WTC11 (cell line): Measurements from ENCODE around the gene VSNL1. TPM values are rescaled to one million over a fixed set of nuclear protein-coding genes. Genes with fewer than 3 reads are reported as not detected.

ENCODE experiments used
- ATAC-seq: fragments of 200-7000 bp; cut with Tn5 transposase; 2 replicates; pipeline ENCODE4 v1.10.0; 2021; ENCODE audit warnings: mild to moderate bottlenecking, moderate library complexity
- CTCF ChIA-PET: fragments of 300-600 bp; sonication (Branson Sonifier 250); formaldehyde crosslinking; loops from one replicate; lab custom pipeline; 2021; ENCODE audit warnings: antibody characterized with exemption; lab: Charles Lee
- POLR2A ChIA-PET: fragments of 350-600 bp; sonication (Branson Sonifier 250); formaldehyde crosslinking; loops from one replicate; lab custom pipeline; 2021; ENCODE audit warnings: antibody characterized with exemption; lab: Charles Lee
- DNase-seq: peaks from one replicate; pipeline ENCODE4 v3.0.0; 2021; ENCODE audit warnings: low spot score
- H3K27ac Mint-ChIP-seq: 2 replicates; pipeline ENCODE4 v1.8.0; 2021; ENCODE audit warnings: mixed read lengths
- H3K27me3 Mint-ChIP-seq: 2 replicates; pipeline ENCODE4 v1.8.0; 2021; ENCODE audit warnings: low read depth, mild to moderate bottlenecking, moderate library complexity, mixed read lengths
- H3K36me3 Mint-ChIP-seq: 2 replicates; pipeline ENCODE4 v1.8.0; 2021; ENCODE audit warnings: mixed read lengths
- H3K4me1 Mint-ChIP-seq: 2 replicates; pipeline ENCODE4 v1.8.0; 2022; ENCODE audit warnings: mixed read lengths
- H3K4me3 Mint-ChIP-seq: 2 replicates; pipeline ENCODE4 v1.8.0; 2021; ENCODE audit warnings: mild to moderate bottlenecking, moderate library complexity, mixed read lengths
- H3K9me3 Mint-ChIP-seq: 2 replicates; pipeline ENCODE4 v1.8.0; 2021; ENCODE audit warnings: mixed read lengths
- ARID4B ChIP-seq: sonication (generic); formaldehyde crosslinking; IDR thresholded peaks from 2 replicates; pipeline ENCODE4 v1.8.0; 2023; ENCODE audit warnings: missing genetic modification reagents, mild to moderate bottlenecking, borderline replicate concordance
- ATF6 ChIP-seq: sonication (generic); formaldehyde crosslinking; IDR thresholded peaks from 2 replicates; pipeline ENCODE4 v1.8.1; 2023; ENCODE audit warnings: mild to moderate bottlenecking, missing genetic modification reagents
- CBFB ChIP-seq: sonication (generic); formaldehyde crosslinking; IDR thresholded peaks from 2 replicates; pipeline ENCODE4 v1.8.1; 2022; ENCODE audit warnings: mild to moderate bottlenecking, low read depth, missing genetic modification reagents
- CREB1 ChIP-seq: sonication (generic); formaldehyde crosslinking; IDR thresholded peaks from 2 replicates; pipeline ENCODE4 v1.8.0; 2023; ENCODE audit warnings: mild to moderate bottlenecking, missing genetic modification reagents
- CREM ChIP-seq: sonication (generic); formaldehyde crosslinking; IDR thresholded peaks from 2 replicates; pipeline ENCODE4 v1.8.1; 2022; ENCODE audit warnings: mild to moderate bottlenecking, missing genetic modification reagents, moderate library complexity
- EMX1 ChIP-seq: fragments of 250-450 bp; sonication (Bioruptor Pico); IDR thresholded peaks from 2 replicates; pipeline ENCODE4 v1.8.0; 2021; ENCODE audit warnings: mild to moderate bottlenecking
- FOXK1 ChIP-seq: sonication (generic); formaldehyde crosslinking; IDR thresholded peaks from 2 replicates; pipeline ENCODE4 v1.8.0; 2022; ENCODE audit warnings: mild to moderate bottlenecking, moderate library complexity, missing genetic modification reagents
- FOXP1 ChIP-seq: sonication (generic); formaldehyde crosslinking; IDR thresholded peaks from 2 replicates; pipeline ENCODE4 v1.8.0; 2022; ENCODE audit warnings: missing genetic modification reagents, mild to moderate bottlenecking, moderate library complexity, borderline replicate concordance
- IRF1 ChIP-seq: sonication (generic); formaldehyde crosslinking; IDR thresholded peaks from 2 replicates; pipeline ENCODE4 v1.8.0; 2023; ENCODE audit warnings: missing genetic modification reagents
- KAT7 ChIP-seq: sonication (generic); formaldehyde crosslinking; IDR thresholded peaks from 2 replicates; pipeline ENCODE4 v1.8.1; 2023; ENCODE audit warnings: missing genetic modification reagents, mild to moderate bottlenecking, borderline replicate concordance
- PREB ChIP-seq: sonication (generic); formaldehyde crosslinking; IDR thresholded peaks from 2 replicates; pipeline ENCODE4 v1.8.1; 2022; ENCODE audit warnings: mild to moderate bottlenecking, missing genetic modification reagents, moderate library complexity, borderline replicate concordance
- TEAD4 ChIP-seq: sonication (generic); formaldehyde crosslinking; IDR thresholded peaks from 2 replicates; pipeline ENCODE4 v1.8.0; 2022; ENCODE audit warnings: mild to moderate bottlenecking, missing genetic modification reagents
- ZNF219 ChIP-seq: sonication (generic); formaldehyde crosslinking; IDR thresholded peaks from 2 replicates; pipeline ENCODE4 v1.8.0; 2023; ENCODE audit warnings: missing genetic modification reagents, mild to moderate bottlenecking, borderline replicate concordance
- ZNF396 ChIP-seq: fragments of 250-450 bp; sonication (Bioruptor Pico); IDR thresholded peaks from 2 replicates; pipeline ENCODE4 v1.8.0; 2021; ENCODE audit warnings: mild to moderate bottlenecking, moderate library complexity, borderline replicate concordance
- total RNA-seq: library from RNA; stranded (reverse); gene quantifications from 3 replicates; pipeline ENCODE4 v1.2.3, GENCODE V29; 2021

VSNL1 gene
- total RNA-seq, 1 experiment from 2014 or later = 78.4 TPM

GRCh38 chr2:17506736-17507616 is 33.5 kb upstream of the VSNL1 start (continued):
- no peak for TF ChIP-seq ATF6 (CRISPR knock-in tag)
- no peak for TF ChIP-seq ARID4B (CRISPR knock-in tag)
- no peak for TF ChIP-seq CREM
- no peak for TF ChIP-seq IRF1
- no peak for TF ChIP-seq KAT7 (CRISPR knock-in tag)
- TF ChIP-seq CBFB (CRISPR knock-in tag) = no peak

- no peak overlapping the region for H3K4me3 Mint-ChIP-seq
- no peaks in the 10 kb centered on the region for H3K9me3 Mint-ChIP-seq
- CTCF ChIA-PET = no interaction called here
- no peak for ATAC-seq
- no peak for DNase-seq
- no peak overlapping the region for H3K27ac Mint-ChIP-seq
- POLR2A ChIA-PET = no interaction called here
- no peak for TF ChIP-seq ZNF396 (CRISPR knock-in tag)
- no peak for TF ChIP-seq FOXP1
- no peak for TF ChIP-seq ZNF219 (CRISPR knock-in tag)
- no peak for TF ChIP-seq PREB (CRISPR knock-in tag)
- no peak for TF ChIP-seq TEAD4
- no peak for TF ChIP-seq CREB1
- TF ChIP-seq EMX1 = no peak
- TF ChIP-seq IRF1 = no peak
- no peak for TF ChIP-seq FOXK1 (CRISPR knock-in tag)
- peaks cover 3% of the 10 kb centered on the region; the same call in 1 of the 2 replicates for H3K27me3 Mint-ChIP-seq
- H3K4me1 Mint-ChIP-seq = peaks cover 41% of the 10 kb centered on the region
- H3K36me3 Mint-ChIP-seq = no peaks in the 10 kb centered on the region
Observed at GRCh38 chr2:17515652-17516051, 24.8 kb upstream of the VSNL1 start.
